ENCODE results near the gene UXT. TPM values are rescaled to one million over a fixed set of nuclear protein-coding genes. Genes with fewer than 3 reads are reported as not detected.

Gene UXT
- total and polyA plus RNA-seq, 2 donors (not counting 3 experiments of a cell fraction or from before 2014, with no cell fraction given): 91.2 to 153 TPM

DNA sequence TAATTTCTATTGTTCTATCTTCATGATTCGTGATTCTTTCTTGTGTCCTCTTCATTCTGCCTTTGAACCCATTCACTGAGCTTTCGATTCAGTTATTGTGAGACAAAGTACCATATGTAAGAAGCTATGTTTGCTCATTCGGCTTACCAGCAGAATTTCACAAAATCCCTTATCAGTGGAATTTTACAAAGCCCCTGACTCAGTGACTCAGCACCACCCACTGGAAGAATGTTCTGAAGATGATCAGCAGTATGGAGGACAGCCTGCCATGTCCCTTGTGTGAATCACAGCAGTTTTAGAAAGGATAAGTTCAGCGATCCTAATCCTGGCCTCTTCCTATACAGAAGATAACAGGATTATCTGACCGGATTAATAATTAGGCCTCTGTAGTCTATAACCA, 5.8 kb upstream of the UXT start:
- TF ChIP-seq GATA2 (IDR thresholded peaks at IDR 0.05; ENCODE audit: insufficient read depth, insufficient read length, low read depth, low read length) (no peak), MAX (IDR thresholded peaks at IDR 0.05; ENCODE audit: insufficient read depth, insufficient read length) (no peak), JUN (IDR thresholded peaks at IDR 0.05; ENCODE audit: borderline replicate concordance, insufficient read depth, insufficient read length, low read depth) (no peak), POLR2A (IDR thresholded peaks at IDR 0.05; ENCODE audit: low read depth, low read length) (no peak), EZH2 (IDR thresholded peaks at IDR 0.05; ENCODE audit: borderline replicate concordance, low read depth, low read length, severe bottlenecking) (no peak), POLR2AphosphoS5 (IDR thresholded peaks at IDR 0.05; ENCODE audit: insufficient read depth, low read depth, low read length) (no peak), MYC (IDR thresholded peaks at IDR 0.05; ENCODE audit: low read depth, low read length) (no peak), FOS (IDR thresholded peaks at IDR 0.05; ENCODE audit: borderline replicate concordance, insufficient read depth, low read length) (no peak)
- TF ChIP-seq, protein P1, sequence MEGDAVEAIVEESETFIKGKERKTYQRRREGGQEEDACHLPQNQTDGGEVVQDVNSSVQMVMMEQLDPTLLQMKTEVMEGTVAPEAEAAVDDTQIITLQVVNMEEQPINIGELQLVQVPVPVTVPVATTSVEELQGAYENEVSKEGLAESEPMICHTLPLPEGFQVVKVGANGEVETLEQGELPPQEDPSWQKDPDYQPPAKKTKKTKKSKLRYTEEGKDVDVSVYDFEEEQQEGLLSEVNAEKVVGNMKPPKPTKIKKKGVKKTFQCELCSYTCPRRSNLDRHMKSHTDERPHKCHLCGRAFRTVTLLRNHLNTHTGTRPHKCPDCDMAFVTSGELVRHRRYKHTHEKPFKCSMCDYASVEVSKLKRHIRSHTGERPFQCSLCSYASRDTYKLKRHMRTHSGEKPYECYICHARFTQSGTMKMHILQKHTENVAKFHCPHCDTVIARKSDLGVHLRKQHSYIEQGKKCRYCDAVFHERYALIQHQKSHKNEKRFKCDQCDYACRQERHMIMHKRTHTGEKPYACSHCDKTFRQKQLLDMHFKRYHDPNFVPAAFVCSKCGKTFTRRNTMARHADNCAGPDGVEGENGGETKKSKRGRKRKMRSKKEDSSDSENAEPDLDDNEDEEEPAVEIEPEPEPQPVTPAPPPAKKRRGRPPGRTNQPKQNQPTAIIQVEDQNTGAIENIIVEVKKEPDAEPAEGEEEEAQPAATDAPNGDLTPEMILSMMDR (IDR thresholded peaks at IDR 0.05; ENCODE audit: extremely low read depth in 1 of 2, insufficient read depth in 1 of 2, low read depth in 1 of 2, low read length in 2 of 2): no peak
- intact Hi-C loops (cut with micrococcal nuclease): no loop called here
- H3K4me1 ChIP-seq (ENCODE audit: control insufficient read depth, extremely low read depth, insufficient read depth, low read length): peaks cover 2% of the 10 kb centered on the region
- dilution Hi-C loops (cut with MboI; ENCODE audit: extremely low pct_ligation_motif_present, low sequenced_read_pairs): no loop called here
- no peaks in the 10 kb centered on the region for H3K9me3 ChIP-seq (replicated peaks; ENCODE audit: control insufficient read depth, insufficient read depth, low read length)
- H3K27me3 ChIP-seq (ENCODE audit: control insufficient read depth in 2 of 2, insufficient read depth in 2 of 2, low read length in 2 of 2): no peaks in the 10 kb centered on the region
- POLR2A ChIA-PET: no interaction called here
- BruUV-seq (replicated peaks): no TSS peak
- no peak overlapping the region for H3K4me2 ChIP-seq (ENCODE audit: insufficient read depth, low read length)
- H3K9ac ChIP-seq (replicated peaks; ENCODE audit: extremely low read depth, insufficient read depth, low read length): no peak overlapping the region
- no peaks in the 10 kb centered on the region for H3K36me3 ChIP-seq (ENCODE audit: control insufficient read depth in 2 of 2, extremely low read depth in 1 of 2, insufficient read depth in 2 of 2, low read length in 2 of 2)
- H2AFZ ChIP-seq (ENCODE audit: low read depth, low read length): no peak overlapping the region
- H3K4me3 ChIP-seq (replicated peaks in 1 of 3; ENCODE audit: insufficient read depth in 1 of 3, low read depth in 1 of 3, low read length in 3 of 3): no peak overlapping the region
- no peaks in the 10 kb centered on the region for H4K20me1 ChIP-seq (replicated peaks; ENCODE audit: control insufficient read depth, extremely low read depth, insufficient read depth, low read length)
- H3K9me1 ChIP-seq (replicated peaks; ENCODE audit: control insufficient read depth, extremely low read depth, insufficient read depth, low read length): no peaks in the 10 kb centered on the region
- CTCF ChIA-PET: no interaction called here
- H3K79me2 ChIP-seq (ENCODE audit: control insufficient read depth, insufficient read depth, low read length): no peaks in the 10 kb centered on the region
- H3K27ac ChIP-seq (ENCODE audit: insufficient read depth, low read depth, low read length): no peak overlapping the region
- FAIRE-seq (no peak), DNase-seq (ENCODE audit: low read depth, low spot score) (no peak)

All from endothelial cell of umbilical vein (primary cell).